ENCODE data around the gene ZNF512.
"Not testable (repeated sequence)": the region's sequence is repeated elsewhere in the genome, so short reads cannot be mapped to it uniquely, and the experiment has no call there.

Gene ZNF512

GRCh38 chr2:27630257-27630656, 47.4 kb downstream of the ZNF512 start:
- not testable (repeated sequence) for H3K36me3 ChIP-seq (ENCODE audit: control insufficient read depth, insufficient read depth, low read length); H3K4me3 ChIP-seq (ENCODE audit: low read length)
- WGBS (ENCODE audit: insufficient coverage, insufficient read length): no CpG with 5 or more reads among the region's 2 CpGs

GRCh38 chr2:27634291-27634690, 51.4 kb downstream of the ZNF512 start:
- no peak overlapping the region for H3K27ac ChIP-seq (ENCODE audit: low read length)
- H3K9me3 ChIP-seq (ENCODE audit: control insufficient read depth, insufficient read depth, low read length): no peaks in the 10 kb centered on the region
- no peak overlapping the region for H3K4me3 ChIP-seq (ENCODE audit: low read length)
- no peaks in the 10 kb centered on the region for H3K27me3 ChIP-seq (ENCODE audit: control insufficient read depth, insufficient read depth, low read length)
- no peaks in the 10 kb centered on the region for H3K4me1 ChIP-seq (ENCODE audit: control insufficient read depth, insufficient read depth, low read length)
- no peaks in the 10 kb centered on the region; the same call in 1 of the 2 replicates for H3K36me3 ChIP-seq (ENCODE audit: control insufficient read depth, insufficient read depth, low read length)
- WGBS (ENCODE audit: insufficient coverage, insufficient read length): no CpG with 5 or more reads among the region's 2 CpGs
- DNase-seq (ENCODE audit: low read depth, low spot score): no peak

More at GRCh38 chr2:27630257-27630656, 47.4 kb downstream of the ZNF512 start:
- not testable (repeated sequence) for H3K27me3 ChIP-seq (ENCODE audit: control insufficient read depth, insufficient read depth, low read length); H3K4me1 ChIP-seq (ENCODE audit: control insufficient read depth, insufficient read depth, low read length); DNase-seq (ENCODE audit: low read depth, low spot score); H3K9me3 ChIP-seq (ENCODE audit: control insufficient read depth, insufficient read depth, low read length); H3K27ac ChIP-seq (ENCODE audit: low read length)

- no peak overlapping the region for H3K4me3 ChIP-seq (ENCODE audit: low read length)
- H3K27ac ChIP-seq (ENCODE audit: low read length): no peak overlapping the region
- peaks cover 5% of the 10 kb centered on the region; the same call in 1 of the 2 replicates for H3K36me3 ChIP-seq (ENCODE audit: control insufficient read depth, insufficient read depth, low read length)
- no peak for DNase-seq (ENCODE audit: low read depth, low spot score)
- no CpG with 5 or more reads among the region's 5 CpGs for WGBS (ENCODE audit: insufficient coverage, insufficient read length)
- H3K27me3 ChIP-seq (ENCODE audit: control insufficient read depth, insufficient read depth, low read length): no peaks in the 10 kb centered on the region
- H3K9me3 ChIP-seq (ENCODE audit: control insufficient read depth, insufficient read depth, low read length): no peaks in the 10 kb centered on the region
- no peaks in the 10 kb centered on the region for H3K4me1 ChIP-seq (ENCODE audit: control insufficient read depth, insufficient read depth, low read length)
These were observed 53.9 kb downstream of the ZNF512 start for GRCh38 chr2:27636766-27637165.

- no peak for DNase-seq (ENCODE audit: low read depth, low spot score)
- no CpG with 5 or more reads among the region's 3 CpGs for WGBS (ENCODE audit: insufficient coverage, insufficient read length)
- Histone ChIP-seq H3K27ac (ENCODE audit: low read length) (no peak overlapping the region), H3K27me3 (ENCODE audit: control insufficient read depth, insufficient read depth, low read length) (no peaks in the 10 kb centered on the region), H3K4me1 (ENCODE audit: control insufficient read depth, insufficient read depth, low read length) (no peaks in the 10 kb centered on the region), H3K9me3 (ENCODE audit: control insufficient read depth, insufficient read depth, low read length) (no peaks in the 10 kb centered on the region), H3K36me3 (ENCODE audit: control insufficient read depth, insufficient read depth, low read length) (peaks cover 5% of the 10 kb centered on the region; the same call in 1 of the 2 replicates), H3K4me3 (ENCODE audit: low read length) (no peak overlapping the region)
These were observed 55.3 kb downstream of the ZNF512 start for GRCh38 chr2:27638037-27638637.

- Histone ChIP-seq H3K27ac (ENCODE audit: low read length) (no peak overlapping the region), H3K4me3 (ENCODE audit: low read length) (no peak overlapping the region), H3K36me3 (ENCODE audit: control insufficient read depth, insufficient read depth, low read length) (peaks cover 5% of the 10 kb centered on the region; the same call in 1 of the 2 replicates), H3K9me3 (ENCODE audit: control insufficient read depth, insufficient read depth, low read length) (no peaks in the 10 kb centered on the region), H3K4me1 (ENCODE audit: control insufficient read depth, insufficient read depth, low read length) (no peaks in the 10 kb centered on the region), H3K27me3 (ENCODE audit: control insufficient read depth, insufficient read depth, low read length) (no peaks in the 10 kb centered on the region)
- WGBS (ENCODE audit: insufficient coverage, insufficient read length): no CpG with 5 or more reads among the region's 3 CpGs
- DNase-seq (ENCODE audit: low read depth, low spot score): no peak
These were observed 55.9 kb downstream of the ZNF512 start for GRCh38 chr2:27638709-27639108.

GRCh38 chr2:27640722-27641245, 57.9 kb downstream of the ZNF512 start:
- WGBS (ENCODE audit: insufficient coverage, insufficient read length): no CpG with 5 or more reads among the region's 2 CpGs

GRCh38 chr2:27645197-27645596, 62.4 kb downstream of the ZNF512 start:
- Histone ChIP-seq H3K4me3 (ENCODE audit: low read length) (no peak overlapping the region), H3K4me1 (ENCODE audit: control insufficient read depth, insufficient read depth, low read length) (no peaks in the 10 kb centered on the region), H3K9me3 (ENCODE audit: control insufficient read depth, insufficient read depth, low read length) (no peaks in the 10 kb centered on the region), H3K27ac (ENCODE audit: low read length) (no peak overlapping the region), H3K36me3 (ENCODE audit: control insufficient read depth, insufficient read depth, low read length) (peaks cover 10% of the 10 kb centered on the region; the same call in 1 of the 2 replicates), H3K27me3 (ENCODE audit: control insufficient read depth, insufficient read depth, low read length) (no peaks in the 10 kb centered on the region)
- DNase-seq (ENCODE audit: low read depth, low spot score): no peak

More at GRCh38 chr2:27640722-27641245, 57.9 kb downstream of the ZNF512 start:
- H3K27me3 ChIP-seq (ENCODE audit: control insufficient read depth, insufficient read depth, low read length): no peaks in the 10 kb centered on the region
- H3K36me3 ChIP-seq (ENCODE audit: control insufficient read depth, insufficient read depth, low read length): peaks cover 5% of the 10 kb centered on the region; the same call in 1 of the 2 replicates
- no peaks in the 10 kb centered on the region for H3K4me1 ChIP-seq (ENCODE audit: control insufficient read depth, insufficient read depth, low read length)
- H3K9me3 ChIP-seq (ENCODE audit: control insufficient read depth, insufficient read depth, low read length): no peaks in the 10 kb centered on the region
- H3K4me3 ChIP-seq (ENCODE audit: low read length): no peak overlapping the region
- DNase-seq (ENCODE audit: low read depth, low spot score): no peak
- no peak overlapping the region for H3K27ac ChIP-seq (ENCODE audit: low read length)

GRCh38 chr2:27647289-27647688, 64.4 kb downstream of the ZNF512 start:
- H3K4me3 ChIP-seq (ENCODE audit: low read length): no peak overlapping the region
- no peaks in the 10 kb centered on the region for H3K27me3 ChIP-seq (ENCODE audit: control insufficient read depth, insufficient read depth, low read length)
- peaks cover 8% of the 10 kb centered on the region; the same call in 1 of the 2 replicates for H3K36me3 ChIP-seq (ENCODE audit: control insufficient read depth, insufficient read depth, low read length)

GRCh38 chr2:27647737-27648136, 64.9 kb downstream of the ZNF512 start:
- Histone ChIP-seq H3K9me3 (ENCODE audit: control insufficient read depth, insufficient read depth, low read length) (no peaks in the 10 kb centered on the region), H3K27me3 (ENCODE audit: control insufficient read depth, insufficient read depth, low read length) (no peaks in the 10 kb centered on the region), H3K36me3 (ENCODE audit: control insufficient read depth, insufficient read depth, low read length) (peaks cover 11% of the 10 kb centered on the region; the same call in 1 of the 2 replicates), H3K4me1 (ENCODE audit: control insufficient read depth, insufficient read depth, low read length) (no peaks in the 10 kb centered on the region), H3K4me3 (ENCODE audit: low read length) (no peak overlapping the region), H3K27ac (ENCODE audit: low read length) (no peak overlapping the region)
- no CpG with 5 or more reads among the region's 4 CpGs for WGBS (ENCODE audit: insufficient coverage, insufficient read length)
- DNase-seq (ENCODE audit: low read depth, low spot score): no peak

More at GRCh38 chr2:27647289-27647688, 64.4 kb downstream of the ZNF512 start:
- H3K4me1 ChIP-seq (ENCODE audit: control insufficient read depth, insufficient read depth, low read length): no peaks in the 10 kb centered on the region
- H3K27ac ChIP-seq (ENCODE audit: low read length): no peak overlapping the region
- no peaks in the 10 kb centered on the region for H3K9me3 ChIP-seq (ENCODE audit: control insufficient read depth, insufficient read depth, low read length)
- no peak for DNase-seq (ENCODE audit: low read depth, low spot score)

GRCh38 chr2:27651056-27651455, 68.2 kb downstream of the ZNF512 start:
- DNase-seq (ENCODE audit: low read depth, low spot score): no peak
- peaks cover 19% of the 10 kb centered on the region; the same call in 1 of the 2 replicates for H3K36me3 ChIP-seq (ENCODE audit: control insufficient read depth, insufficient read depth, low read length)
- no peak overlapping the region for H3K27ac ChIP-seq (ENCODE audit: low read length)
- no CpG with 5 or more reads among the region's 4 CpGs for WGBS (ENCODE audit: insufficient coverage, insufficient read length)
- H3K4me3 ChIP-seq (ENCODE audit: low read length): no peak overlapping the region
- no peaks in the 10 kb centered on the region for H3K9me3 ChIP-seq (ENCODE audit: control insufficient read depth, insufficient read depth, low read length)
- no peaks in the 10 kb centered on the region for H3K4me1 ChIP-seq (ENCODE audit: control insufficient read depth, insufficient read depth, low read length)
- H3K27me3 ChIP-seq (ENCODE audit: control insufficient read depth, insufficient read depth, low read length): no peaks in the 10 kb centered on the region

- Histone ChIP-seq H3K27ac (ENCODE audit: low read length) (no peak overlapping the region), H3K9me3 (ENCODE audit: control insufficient read depth, insufficient read depth, low read length) (no peaks in the 10 kb centered on the region), H3K36me3 (ENCODE audit: control insufficient read depth, insufficient read depth, low read length) (peaks cover 22% of the 10 kb centered on the region; the same call in 1 of the 2 replicates), H3K4me1 (ENCODE audit: control insufficient read depth, insufficient read depth, low read length) (no peaks in the 10 kb centered on the region), H3K4me3 (ENCODE audit: low read length) (no peak overlapping the region), H3K27me3 (ENCODE audit: control insufficient read depth, insufficient read depth, low read length) (no peaks in the 10 kb centered on the region)
- no peak for DNase-seq (ENCODE audit: low read depth, low spot score)
These were observed 69.5 kb downstream of the ZNF512 start for GRCh38 chr2:27652341-27652740.
